HepG2 (cell line): ENCODE measurements around the gene CRYBA2. TPM values are rescaled to one million over a fixed set of nuclear protein-coding genes. Genes with fewer than 3 reads are reported as not detected.

Experiments
- ARHGAP35 ChIP-seq: sonication (generic); formaldehyde crosslinking; IDR thresholded peaks from 2 replicates; pipeline ENCODE4 v1.9.0; 2022; ENCODE audit warnings: mild to moderate bottlenecking, inconsistent platforms, moderate library complexity, missing genetic modification reagents, borderline replicate concordance
- ARNTL ChIP-seq: sonication (generic); formaldehyde crosslinking; IDR thresholded peaks from 2 replicates; pipeline ENCODE4 v1.4.0; 2020; ENCODE audit warnings: mild to moderate bottlenecking, missing genetic modification reagents
- CHD4 ChIP-seq: fragments of 200-600 bp; sonication (generic); IDR thresholded peaks from 2 replicates; pipeline ENCODE4 v1.7.0; 2017; ENCODE audit warnings: mild to moderate bottlenecking, low read length, borderline replicate concordance
- FOXA1 ChIP-seq, 2 experiments: fragments of 450-650 bp in 1 of 2; sonication (generic) in 1 of 2; formaldehyde crosslinking in 1 of 2; IDR thresholded peaks; 2 replicates each; pipeline versions ENCODE4 v1.4.0 to v1.6.1; 2016 to 2020; ENCODE audit warnings: missing genetic modification reagents in 1 of 2
- HMG20B ChIP-seq: conservative IDR thresholded peaks from 2 replicates; pipeline ENCODE4 v1.6.1; 2016; ENCODE audit warnings: missing genetic modification reagents, missing compliant biosample characterization
- JARID2 ChIP-seq: sonication (generic); formaldehyde crosslinking; IDR thresholded peaks from 2 replicates; pipeline ENCODE4 v1.8.1; 2023; ENCODE audit warnings: missing genetic modification reagents, inconsistent platforms; ENCODE audit not compliant: insufficient replicate concordance
- NAIF1 ChIP-seq: sonication (generic); formaldehyde crosslinking; IDR thresholded peaks from 2 replicates; pipeline ENCODE4 v1.5.0; 2020; ENCODE audit warnings: mild to moderate bottlenecking, missing genetic modification reagents, borderline replicate concordance
- NFE2L1 ChIP-seq: sonication (generic); formaldehyde crosslinking; IDR thresholded peaks from 2 replicates; pipeline ENCODE4 v1.4.0; 2020; ENCODE audit warnings: missing genetic modification reagents, mild to moderate bottlenecking, borderline replicate concordance
- PHF8 ChIP-seq: sonication (generic); formaldehyde crosslinking; IDR thresholded peaks from 2 replicates; pipeline ENCODE4 v1.5.0; 2020; ENCODE audit warnings: missing genetic modification reagents
- XRCC5 ChIP-seq: fragments of 200-400 bp; formaldehyde crosslinking; optimal IDR thresholded peaks from 2 replicates; pipeline ENCODE3; 2017; ENCODE audit warnings: mild to moderate bottlenecking, low read length
- ZNF160 ChIP-seq: sonication (generic); formaldehyde crosslinking; IDR thresholded peaks from 2 replicates; pipeline ENCODE4 v1.8.0; 2022; ENCODE audit warnings: mild to moderate bottlenecking, inconsistent platforms, missing genetic modification reagents
- ZNF569 ChIP-seq: sonication (generic); formaldehyde crosslinking; IDR thresholded peaks from 2 replicates; pipeline ENCODE4 v1.5.0; 2020; ENCODE audit warnings: mild to moderate bottlenecking, missing genetic modification reagents, moderate library complexity, borderline replicate concordance
- ZNF644 ChIP-seq: IDR thresholded peaks from 2 replicates; pipeline ENCODE4 v1.6.1; 2016; ENCODE audit warnings: low read depth
- ZNF737 ChIP-seq: sonication (generic); formaldehyde crosslinking; IDR thresholded peaks from 2 replicates; pipeline ENCODE4 v1.5.0; 2020; ENCODE audit warnings: missing genetic modification reagents, mild to moderate bottlenecking, borderline replicate concordance
- ZNF768 ChIP-seq: sonication (generic); formaldehyde crosslinking; IDR thresholded peaks from 2 replicates; pipeline ENCODE4 v1.4.0; 2020; ENCODE audit warnings: missing genetic modification reagents
- ZNF790 ChIP-seq: sonication (generic); formaldehyde crosslinking; IDR thresholded peaks from 2 replicates; pipeline ENCODE4 v1.8.0; 2022; ENCODE audit warnings: missing genetic modification reagents, mild to moderate bottlenecking, borderline replicate concordance
- ZNF839 ChIP-seq: sonication (generic); formaldehyde crosslinking; IDR thresholded peaks from 2 replicates; pipeline ENCODE4 v1.4.0; 2020; ENCODE audit warnings: missing genetic modification reagents, mild to moderate bottlenecking, borderline replicate concordance
- polyA plus RNA-seq, 8 experiments: library from polyadenylated mRNA; depleted of rRNA in 3 of 8; stranded (reverse) in 7 of 8; unstranded in 1 of 8; fragments of >200 nt; fragmentation: Illumina TruSeq in 4 of 8; extraction: Trizol in 4 of 8; gene quantifications; 2 replicates each; pipeline versions ENCODE4 v1.2.1 to v1.2.3, GENCODE V29; 2011 to 2016; ENCODE audit warnings: low read depth in 4 of 8, missing spikeins in 1 of 8, mixed read lengths in 1 of 8; ENCODE audit not compliant: insufficient read depth in 1 of 8
- total RNA-seq, 5 experiments: library from RNA; depleted of rRNA; stranded (reverse); fragments of >200 nt; fragmentation: Illumina TruSeq; extraction: Trizol; gene quantifications; 2 replicates each; pipeline ENCODE4 v1.2.3, GENCODE V29; 2016; ENCODE audit warnings: low read depth in 1 of 5
- TF ChIP-seq, protein P1 (sequence below): sonication (generic); formaldehyde crosslinking; IDR thresholded peaks from 2 replicates; pipeline ENCODE4 v1.4.0; 2020; ENCODE audit warnings: missing genetic modification reagents, borderline replicate concordance
- TF ChIP-seq, protein P2 (sequence below): sonication (generic); formaldehyde crosslinking; IDR thresholded peaks from 2 replicates; pipeline ENCODE4 v1.8.0; 2022; ENCODE audit warnings: mild to moderate bottlenecking, missing genetic modification reagents; ENCODE audit not compliant: insufficient replicate concordance
- TF ChIP-seq, protein P3 (sequence below): sonication (generic); formaldehyde crosslinking; IDR thresholded peaks from 2 replicates; pipeline ENCODE4 v1.5.0; 2020; ENCODE audit warnings: mild to moderate bottlenecking, missing genetic modification reagents
- TF ChIP-seq, protein P4 (sequence below): sonication (generic); formaldehyde crosslinking; IDR thresholded peaks from 2 replicates; pipeline ENCODE4 v1.5.0; 2020; ENCODE audit warnings: missing genetic modification reagents, mild to moderate bottlenecking, borderline replicate concordance

The CRYBA2 gene
- total and polyA plus RNA-seq, 2 of the 13 experiments (the other 11 are each of a cell fraction or from before 2014, with no cell fraction given), result not detected

- TF ChIP-seq, protein P1, sequence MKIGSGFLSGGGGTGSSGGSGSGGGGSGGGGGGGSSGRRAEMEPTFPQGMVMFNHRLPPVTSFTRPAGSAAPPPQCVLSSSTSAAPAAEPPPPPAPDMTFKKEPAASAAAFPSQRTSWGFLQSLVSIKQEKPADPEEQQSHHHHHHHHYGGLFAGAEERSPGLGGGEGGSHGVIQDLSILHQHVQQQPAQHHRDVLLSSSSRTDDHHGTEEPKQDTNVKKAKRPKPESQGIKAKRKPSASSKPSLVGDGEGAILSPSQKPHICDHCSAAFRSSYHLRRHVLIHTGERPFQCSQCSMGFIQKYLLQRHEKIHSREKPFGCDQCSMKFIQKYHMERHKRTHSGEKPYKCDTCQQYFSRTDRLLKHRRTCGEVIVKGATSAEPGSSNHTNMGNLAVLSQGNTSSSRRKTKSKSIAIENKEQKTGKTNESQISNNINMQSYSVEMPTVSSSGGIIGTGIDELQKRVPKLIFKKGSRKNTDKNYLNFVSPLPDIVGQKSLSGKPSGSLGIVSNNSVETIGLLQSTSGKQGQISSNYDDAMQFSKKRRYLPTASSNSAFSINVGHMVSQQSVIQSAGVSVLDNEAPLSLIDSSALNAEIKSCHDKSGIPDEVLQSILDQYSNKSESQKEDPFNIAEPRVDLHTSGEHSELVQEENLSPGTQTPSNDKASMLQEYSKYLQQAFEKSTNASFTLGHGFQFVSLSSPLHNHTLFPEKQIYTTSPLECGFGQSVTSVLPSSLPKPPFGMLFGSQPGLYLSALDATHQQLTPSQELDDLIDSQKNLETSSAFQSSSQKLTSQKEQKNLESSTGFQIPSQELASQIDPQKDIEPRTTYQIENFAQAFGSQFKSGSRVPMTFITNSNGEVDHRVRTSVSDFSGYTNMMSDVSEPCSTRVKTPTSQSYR (CRISPR knock-in tag), result no peak; the same call in 1 of the 2 replicates
- TF ChIP-seq NFE2L1 (CRISPR knock-in tag), result no peak; the same call in 1 of the 2 replicates
- peak; percentile 12; the same call in 1 of the 2 replicates for TF ChIP-seq NAIF1 (CRISPR knock-in tag)
- no peak for TF ChIP-seq ZNF160 (CRISPR knock-in tag)
- TF ChIP-seq HMG20B, result no peak
- peak; percentile 17 for TF ChIP-seq JARID2
- TF ChIP-seq ZNF790 (CRISPR knock-in tag), result peak; percentile 5; the same call in 1 of the 2 replicates
- no peak for TF ChIP-seq ZNF644
- peak; percentile 47; the same call in 1 of the 2 replicates for TF ChIP-seq ZNF768
- no peak for TF ChIP-seq ZNF737
- peak; percentile 81; the same call in 1 of the 2 replicates for TF ChIP-seq ARHGAP35 (CRISPR knock-in tag)
- TF ChIP-seq, protein P2, sequence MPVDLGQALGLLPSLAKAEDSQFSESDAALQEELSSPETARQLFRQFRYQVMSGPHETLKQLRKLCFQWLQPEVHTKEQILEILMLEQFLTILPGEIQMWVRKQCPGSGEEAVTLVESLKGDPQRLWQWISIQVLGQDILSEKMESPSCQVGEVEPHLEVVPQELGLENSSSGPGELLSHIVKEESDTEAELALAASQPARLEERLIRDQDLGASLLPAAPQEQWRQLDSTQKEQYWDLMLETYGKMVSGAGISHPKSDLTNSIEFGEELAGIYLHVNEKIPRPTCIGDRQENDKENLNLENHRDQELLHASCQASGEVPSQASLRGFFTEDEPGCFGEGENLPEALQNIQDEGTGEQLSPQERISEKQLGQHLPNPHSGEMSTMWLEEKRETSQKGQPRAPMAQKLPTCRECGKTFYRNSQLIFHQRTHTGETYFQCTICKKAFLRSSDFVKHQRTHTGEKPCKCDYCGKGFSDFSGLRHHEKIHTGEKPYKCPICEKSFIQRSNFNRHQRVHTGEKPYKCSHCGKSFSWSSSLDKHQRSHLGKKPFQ (CRISPR knock-in tag), result peak; percentile 63
- TF ChIP-seq ARNTL, result 0 out of 2 replicates have a peak, but pooled peaks have one; percentile 33
- TF ChIP-seq ZNF839 (CRISPR knock-in tag), result no peak
- TF ChIP-seq ZNF569, result no peak
- TF ChIP-seq CHD4, result 0 out of 2 replicates have a peak, but pooled peaks have one; percentile 45
- no peak for TF ChIP-seq FOXA1 (IDR thresholded peaks at IDR 0.05)
- TF ChIP-seq FOXA1 (CRISPR knock-in tag; IDR thresholded peaks at IDR 0.05), result peak; percentile 34; the same call in 1 of the 2 replicates
- peak; percentile 83 for TF ChIP-seq XRCC5
- TF ChIP-seq, protein P3, sequence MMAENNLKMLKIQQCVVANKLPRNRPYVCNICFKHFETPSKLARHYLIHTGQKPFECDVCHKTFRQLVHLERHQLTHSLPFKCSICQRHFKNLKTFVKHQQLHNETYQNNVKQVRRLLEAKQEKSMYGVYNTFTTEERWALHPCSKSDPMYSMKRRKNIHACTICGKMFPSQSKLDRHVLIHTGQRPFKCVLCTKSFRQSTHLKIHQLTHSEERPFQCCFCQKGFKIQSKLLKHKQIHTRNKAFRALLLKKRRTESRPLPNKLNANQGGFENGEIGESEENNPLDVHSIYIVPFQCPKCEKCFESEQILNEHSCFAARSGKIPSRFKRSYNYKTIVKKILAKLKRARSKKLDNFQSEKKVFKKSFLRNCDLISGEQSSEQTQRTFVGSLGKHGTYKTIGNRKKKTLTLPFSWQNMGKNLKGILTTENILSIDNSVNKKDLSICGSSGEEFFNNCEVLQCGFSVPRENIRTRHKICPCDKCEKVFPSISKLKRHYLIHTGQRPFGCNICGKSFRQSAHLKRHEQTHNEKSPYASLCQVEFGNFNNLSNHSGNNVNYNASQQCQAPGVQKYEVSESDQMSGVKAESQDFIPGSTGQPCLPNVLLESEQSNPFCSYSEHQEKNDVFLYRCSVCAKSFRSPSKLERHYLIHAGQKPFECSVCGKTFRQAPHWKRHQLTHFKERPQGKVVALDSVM (CRISPR knock-in tag), result 0 out of 2 replicates have a peak, but pooled peaks have one; percentile 2
- TF ChIP-seq PHF8 (CRISPR knock-in tag), result no peak
- TF ChIP-seq, protein P4, sequence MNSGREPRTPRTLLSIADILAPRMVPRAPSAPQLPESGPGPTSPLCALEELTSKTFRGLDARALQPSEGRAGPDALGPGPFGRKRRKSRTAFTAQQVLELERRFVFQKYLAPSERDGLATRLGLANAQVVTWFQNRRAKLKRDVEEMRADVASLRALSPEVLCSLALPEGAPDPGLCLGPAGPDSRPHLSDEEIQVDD, result no peak
These were observed 9.4 kb upstream of the CRYBA2 start (continued) for GRCh38 chr2:219002395-219003266.
